ENCODE data around the gene C2CD4C. TPM values are rescaled to one million over a fixed set of nuclear protein-coding genes. Genes with fewer than 3 reads are reported as not detected.

C2CD4C gene
- total and polyA plus RNA-seq, 10 of the 15 experiments (the other 5 are each of a cell fraction or from before 2014, with no cell fraction given) = not detected

DNA sequence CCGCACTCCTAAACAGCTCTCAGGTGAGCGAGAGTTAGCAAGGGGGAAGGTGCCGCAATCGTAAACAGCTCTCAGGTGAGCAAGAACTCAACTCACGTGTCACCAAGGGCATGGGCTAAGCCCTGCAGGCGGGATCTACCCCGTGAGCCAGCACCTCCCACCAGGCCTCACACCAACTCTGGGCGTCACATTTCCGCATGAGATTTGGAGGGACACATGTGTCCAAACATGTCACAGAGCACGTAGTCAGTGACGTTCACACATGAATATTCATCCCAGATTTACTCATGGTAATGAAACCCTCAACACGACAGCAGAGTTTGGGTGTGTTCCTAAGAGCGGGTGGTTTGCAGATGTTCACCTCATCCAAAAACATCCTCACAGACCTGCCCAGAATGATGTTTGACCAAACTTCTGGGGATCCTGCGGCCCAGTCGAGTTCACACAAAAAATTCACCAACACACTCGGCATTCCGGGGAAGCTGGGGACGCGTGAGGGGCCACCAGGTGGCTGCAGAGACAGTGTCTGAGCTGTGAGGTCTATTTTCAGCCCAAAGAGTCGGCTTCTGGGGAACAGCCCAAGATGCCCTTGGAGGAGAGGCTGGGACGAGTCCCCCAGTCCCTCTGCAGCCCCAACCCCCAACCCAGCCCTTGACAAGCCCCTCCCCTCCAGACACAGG is 19.6 kb downstream of the C2CD4C start:
- H3K4me3 ChIP-seq = no peak overlapping the region
- CTCF ChIA-PET = no interaction called here
- FAIRE-seq (no peak), DNase-seq (ENCODE audit: low read depth, low spot score) (no peak), ATAC-seq (no peak)
- TF ChIP-seq SUZ12 (IDR thresholded peaks at IDR 0.05; ENCODE audit: unreplicated experiment) (no peak), YY1 (IDR thresholded peaks at IDR 0.05; ENCODE audit: low read depth, low read length) (no peak), RFX5 (IDR thresholded peaks at IDR 0.05; ENCODE audit: low read depth, low read length) (no peak), YBX1 (IDR thresholded peaks at IDR 0.05) (no peak), MEF2B (IDR thresholded peaks at IDR 0.05; ENCODE audit: partially characterized antibody, poor library complexity, severe bottlenecking) (no peak)
- TF ChIP-seq, protein P1, sequence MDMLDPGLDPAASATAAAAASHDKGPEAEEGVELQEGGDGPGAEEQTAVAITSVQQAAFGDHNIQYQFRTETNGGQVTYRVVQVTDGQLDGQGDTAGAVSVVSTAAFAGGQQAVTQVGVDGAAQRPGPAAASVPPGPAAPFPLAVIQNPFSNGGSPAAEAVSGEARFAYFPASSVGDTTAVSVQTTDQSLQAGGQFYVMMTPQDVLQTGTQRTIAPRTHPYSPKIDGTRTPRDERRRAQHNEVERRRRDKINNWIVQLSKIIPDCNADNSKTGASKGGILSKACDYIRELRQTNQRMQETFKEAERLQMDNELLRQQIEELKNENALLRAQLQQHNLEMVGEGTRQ (IDR thresholded peaks at IDR 0.05; ENCODE audit: borderline replicate concordance, low read depth, low read length) = no peak
- TF ChIP-seq, protein P2, sequence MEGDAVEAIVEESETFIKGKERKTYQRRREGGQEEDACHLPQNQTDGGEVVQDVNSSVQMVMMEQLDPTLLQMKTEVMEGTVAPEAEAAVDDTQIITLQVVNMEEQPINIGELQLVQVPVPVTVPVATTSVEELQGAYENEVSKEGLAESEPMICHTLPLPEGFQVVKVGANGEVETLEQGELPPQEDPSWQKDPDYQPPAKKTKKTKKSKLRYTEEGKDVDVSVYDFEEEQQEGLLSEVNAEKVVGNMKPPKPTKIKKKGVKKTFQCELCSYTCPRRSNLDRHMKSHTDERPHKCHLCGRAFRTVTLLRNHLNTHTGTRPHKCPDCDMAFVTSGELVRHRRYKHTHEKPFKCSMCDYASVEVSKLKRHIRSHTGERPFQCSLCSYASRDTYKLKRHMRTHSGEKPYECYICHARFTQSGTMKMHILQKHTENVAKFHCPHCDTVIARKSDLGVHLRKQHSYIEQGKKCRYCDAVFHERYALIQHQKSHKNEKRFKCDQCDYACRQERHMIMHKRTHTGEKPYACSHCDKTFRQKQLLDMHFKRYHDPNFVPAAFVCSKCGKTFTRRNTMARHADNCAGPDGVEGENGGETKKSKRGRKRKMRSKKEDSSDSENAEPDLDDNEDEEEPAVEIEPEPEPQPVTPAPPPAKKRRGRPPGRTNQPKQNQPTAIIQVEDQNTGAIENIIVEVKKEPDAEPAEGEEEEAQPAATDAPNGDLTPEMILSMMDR (IDR thresholded peaks at IDR 0.05 in 2 of 3, conservative IDR thresholded peaks at IDR 0.05 in 1 of 3; ENCODE audit: control insufficient read depth in 2 of 3, extremely low read depth in 1 of 3, insufficient read depth in 1 of 3, low read depth in 3 of 3, low read length in 3 of 3) = no peak
- no peaks in the 10 kb centered on the region for H4K20me1 ChIP-seq (ENCODE audit: control insufficient read depth, insufficient read depth)
- no peak overlapping the region for H2AFZ ChIP-seq (ENCODE audit: control insufficient read depth, low read depth, low read length)
- H3K4me2 ChIP-seq (ENCODE audit: control insufficient read depth, insufficient read depth) = no peak overlapping the region
- RAD21 ChIA-PET (ENCODE audit: unreplicated experiment) = no interaction called here
- H3K9ac ChIP-seq (ENCODE audit: control insufficient read depth, insufficient read depth, low read length) = no peak overlapping the region
- H3K36me3 ChIP-seq (ENCODE audit: control insufficient read depth in 2 of 2, insufficient read depth in 2 of 2, low read length in 1 of 2) = no peaks in the 10 kb centered on the region
- in situ Hi-C loops (cut with MboI) (no loop called here), intact Hi-C loops (cut with micrococcal nuclease; ENCODE audit: unreplicated experiment) (no loop called here)
- H3K9me3 ChIP-seq (replicated peaks; ENCODE audit: control insufficient read depth, insufficient read depth, low read length) = no peaks in the 10 kb centered on the region; the same call in 2 of the 3 replicates
- H3K27me3 ChIP-seq (replicated peaks in 1 of 2; ENCODE audit: control insufficient read depth in 2 of 2, insufficient read depth in 2 of 2, low read length in 1 of 2) = no peaks in the 10 kb centered on the region
- POLR2A ChIA-PET = no interaction called here
- H3K27ac ChIP-seq (ENCODE audit: control insufficient read depth, insufficient read depth) = no peak overlapping the region
- 49% methylated on average over 21 of the region's 21 CpGs for whole genome bisulfite sequencing (ENCODE audit: insufficient coverage, insufficient replicate concordance, low lambda C conversion rate, missing lambda C conversion rate)
- no TSS peak for BruUV-seq (replicated peaks)
- peaks cover 3% of the 10 kb centered on the region for H3K4me1 ChIP-seq (ENCODE audit: control insufficient read depth, insufficient read depth, low read length)
- no peaks in the 10 kb centered on the region for H3K79me2 ChIP-seq (ENCODE audit: control insufficient read depth, insufficient read depth, low read length)
- SMC1A ChIA-PET (ENCODE audit: uncharacterized antibody, unreplicated experiment) = no interaction called here
